ENCODE measurements around the gene PLXDC1.
"Not testable (repeated sequence)": the region's sequence is repeated elsewhere in the genome, so short reads cannot be mapped to it uniquely, and the experiment has no call there.

PLXDC1 gene

GRCh38 chr17:39122991-39123390, 28.4 kb downstream of the PLXDC1 start:
- DNase-seq: no peak

DNA sequence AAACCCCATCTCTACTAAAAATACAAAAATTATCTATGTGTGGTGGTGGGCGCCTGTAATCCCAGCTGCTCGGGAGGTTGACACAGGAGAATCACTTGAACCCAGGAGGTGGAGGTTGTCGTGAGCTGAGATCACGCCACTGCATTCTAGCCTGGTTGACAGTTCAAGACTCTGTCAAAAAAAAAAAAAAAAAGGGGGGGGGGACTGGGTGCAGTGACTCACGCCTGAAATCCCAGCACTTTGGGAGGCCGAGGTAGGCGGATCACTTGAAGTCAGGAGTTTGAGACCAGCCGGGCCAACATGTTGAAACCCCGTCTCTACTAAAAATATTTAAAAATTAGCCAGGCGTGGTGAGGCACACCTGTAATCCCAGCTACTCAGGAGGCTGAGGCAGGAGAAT, 29.5 kb downstream of the PLXDC1 start:
- DNase-seq: not testable (repeated sequence)

DNA sequence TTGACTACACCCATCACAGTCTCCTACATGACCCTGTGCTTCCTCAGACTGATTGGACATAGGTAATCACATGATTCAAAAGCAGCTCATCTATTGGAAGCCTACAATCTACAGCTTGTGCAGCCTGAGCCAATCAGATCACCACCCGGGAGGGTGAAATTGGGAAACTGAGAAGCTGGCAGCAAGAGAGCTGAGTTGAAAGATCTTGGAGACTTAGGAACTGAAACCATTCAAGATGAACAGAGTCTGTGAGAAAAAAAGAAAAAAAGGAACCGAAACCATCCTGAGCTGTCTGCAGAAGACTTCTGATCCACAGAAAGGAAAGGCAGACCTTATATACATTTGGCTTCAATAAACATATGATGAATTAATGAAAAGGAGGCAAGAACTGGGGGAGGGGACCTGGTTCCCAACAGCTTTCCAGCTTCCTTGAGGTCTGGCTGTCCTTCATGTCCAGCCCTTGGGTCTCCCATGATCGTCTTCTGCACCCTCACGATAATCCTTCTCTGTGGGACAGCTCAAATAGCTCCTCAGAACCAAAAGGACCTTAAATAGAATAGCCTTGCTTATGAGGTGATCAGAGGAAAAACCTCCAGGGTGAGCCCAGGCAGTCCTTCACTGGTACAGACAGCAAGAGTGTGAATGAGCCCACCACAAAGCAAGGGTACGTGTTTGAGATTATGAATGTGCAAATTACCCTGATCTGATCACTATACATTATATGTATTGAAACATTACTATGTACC, 32.6 kb downstream of the PLXDC1 start:
- DNase-seq: no peak

DNA sequence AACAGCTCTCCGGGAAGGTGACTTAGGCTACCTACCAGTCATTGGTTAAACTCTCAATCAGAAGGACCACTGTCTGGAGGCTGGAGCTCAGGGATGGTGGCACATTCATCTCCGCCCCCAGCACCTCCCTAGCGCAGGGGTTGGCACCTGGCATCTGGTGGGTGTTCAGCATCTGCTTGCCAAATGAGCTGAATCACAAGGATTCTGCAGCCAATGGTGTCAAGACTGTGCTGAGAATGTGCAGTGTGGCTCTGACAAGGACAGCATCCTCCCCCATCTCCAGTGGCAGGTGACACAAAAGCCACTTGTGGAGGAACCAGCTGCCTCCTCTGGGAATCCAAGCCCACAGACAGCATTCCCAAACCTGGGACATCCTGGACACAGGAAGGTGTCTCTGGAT, 35.2 kb downstream of the PLXDC1 start:
- DNase-seq: no peak

DNA sequence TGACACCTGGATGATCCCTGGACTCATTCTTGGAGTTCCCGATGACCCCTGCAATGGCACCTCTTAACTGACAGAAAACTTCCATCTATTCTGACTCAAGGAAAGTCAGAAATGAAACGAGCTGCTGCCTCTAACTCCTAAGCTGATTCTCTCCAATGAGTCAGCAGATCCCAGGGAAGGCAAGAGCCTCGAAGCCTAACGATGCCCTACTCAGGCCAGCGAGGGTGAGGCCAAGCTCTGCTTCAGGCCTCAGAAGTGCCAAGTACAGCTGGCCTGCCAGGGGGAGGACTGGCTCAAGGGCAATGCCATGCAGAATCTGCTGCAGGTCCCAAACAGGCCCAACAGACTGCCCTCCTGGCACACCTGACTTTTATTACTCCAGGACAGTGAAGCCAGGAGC, 36.3 kb downstream of the PLXDC1 start:
- no peak for DNase-seq

DNA sequence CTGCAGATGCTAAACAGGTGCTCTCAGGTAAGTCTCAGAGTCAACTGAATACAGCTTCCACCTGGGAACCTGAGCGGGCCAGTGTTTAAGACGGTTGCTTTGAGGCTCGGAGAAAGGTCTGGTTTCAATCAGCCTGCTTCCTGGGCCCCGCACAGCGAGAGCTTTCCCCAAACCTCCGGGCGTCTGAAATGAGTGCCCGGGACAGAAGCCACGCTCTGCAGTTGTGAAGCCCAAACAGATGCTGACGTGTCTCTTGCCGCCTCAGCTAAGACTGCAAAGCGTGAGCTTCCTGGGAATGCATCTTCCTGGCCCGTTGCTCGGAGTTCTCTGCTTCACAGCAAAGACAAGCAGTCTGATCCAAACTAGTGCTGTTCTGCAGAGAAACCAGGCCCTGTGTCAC, 36.7 kb downstream of the PLXDC1 start:
- no peak for DNase-seq

- no peak for DNase-seq
These were observed 37.6 kb downstream of the PLXDC1 start for GRCh38 chr17:39113871-39114270.

- DNase-seq: no peak
These were observed 40.9 kb downstream of the PLXDC1 start for GRCh38 chr17:39110435-39111136.

DNA sequence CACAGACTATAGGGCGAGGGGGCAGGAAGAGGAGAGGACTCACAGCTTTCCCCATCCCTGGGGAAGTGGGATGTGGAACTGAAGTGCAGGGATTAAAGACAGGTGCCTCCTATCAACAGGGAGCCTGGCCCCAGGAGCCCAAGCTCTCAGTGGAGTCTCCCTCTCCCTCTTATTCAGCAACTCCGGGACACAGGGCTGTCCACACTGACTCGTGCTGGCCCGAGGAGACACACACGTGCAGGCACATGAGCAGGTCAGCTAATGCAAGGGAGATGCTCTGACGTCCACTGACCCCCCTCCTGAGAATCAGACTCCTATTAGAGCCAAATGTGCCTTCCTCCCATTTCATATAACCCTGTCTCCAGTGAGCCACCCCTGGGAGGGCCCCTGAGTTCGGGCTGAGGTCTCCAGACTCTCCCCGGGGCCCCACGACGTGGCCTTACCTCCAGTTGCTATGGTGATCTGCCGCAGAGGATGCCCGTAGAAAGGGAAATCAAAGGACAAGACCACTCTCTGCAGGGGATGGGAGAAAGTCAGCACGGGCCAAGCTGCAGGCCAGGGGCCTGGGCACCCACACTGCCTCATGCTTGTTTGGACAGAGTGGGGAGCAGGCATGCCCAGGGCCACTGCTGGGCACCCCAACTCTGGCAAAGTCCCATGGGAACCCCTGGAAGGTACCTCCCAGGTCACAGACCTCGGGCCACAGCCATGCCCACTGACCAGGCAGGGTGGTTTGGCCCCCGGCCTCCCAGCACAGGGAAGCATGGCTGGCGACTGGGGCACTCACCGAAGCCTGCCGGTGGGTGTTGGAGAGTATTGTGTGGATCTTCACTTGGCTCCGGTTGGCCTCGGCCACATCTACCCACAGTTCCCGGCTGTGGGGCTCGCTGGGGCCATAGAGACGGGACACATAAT, 42.7 kb downstream of the PLXDC1 start:
- no peak for DNase-seq

GRCh38 chr17:39107973-39108372, 43.5 kb downstream of the PLXDC1 start:
- DNase-seq: no peak

DNA sequence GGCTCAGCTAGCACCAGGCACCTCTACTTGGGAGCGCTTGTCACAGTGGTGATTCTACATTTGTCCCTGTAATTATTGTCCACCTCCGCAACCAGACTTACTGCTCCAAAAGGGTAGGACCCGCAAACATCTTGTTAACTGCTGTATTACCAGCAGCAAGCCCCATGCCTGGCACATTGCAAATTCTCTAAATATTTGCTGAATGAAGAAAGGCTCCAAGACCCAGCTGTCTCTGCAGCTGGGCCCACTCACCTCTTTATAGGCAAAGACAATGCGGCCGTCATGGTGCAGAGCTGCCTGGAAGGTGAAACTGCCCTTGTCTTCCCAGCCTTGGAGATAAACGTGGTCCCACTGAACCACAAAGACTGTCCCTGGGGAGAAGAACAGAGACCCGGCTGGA, 44.3 kb downstream of the PLXDC1 start:
- no peak for DNase-seq

- DNase-seq: no peak
These were observed 45.7 kb downstream of the PLXDC1 start for GRCh38 chr17:39105705-39106104.

DNA sequence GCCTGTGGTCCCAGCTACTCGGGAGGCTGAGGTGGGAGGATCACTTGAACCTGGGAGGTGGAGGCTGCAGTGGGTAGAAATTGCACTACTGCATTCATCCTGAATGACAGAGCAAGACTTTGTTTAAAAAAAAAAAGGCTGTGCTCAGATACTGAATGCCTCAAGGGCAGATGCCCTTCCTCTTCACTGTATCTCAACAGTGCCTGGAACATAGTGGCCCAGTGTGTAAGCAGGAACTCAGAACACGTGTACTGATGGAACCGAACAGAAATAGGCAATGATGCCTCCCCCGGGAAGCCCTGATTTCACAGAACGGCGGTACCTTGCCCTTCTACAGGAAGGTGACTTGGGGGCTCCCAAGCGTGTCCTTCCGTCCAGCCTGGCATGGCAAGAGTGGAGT, 46.8 kb downstream of the PLXDC1 start:
- no peak for DNase-seq

GRCh38 chr17:39104046-39104445, 47.4 kb downstream of the PLXDC1 start:
- DNase-seq: no peak

DNA sequence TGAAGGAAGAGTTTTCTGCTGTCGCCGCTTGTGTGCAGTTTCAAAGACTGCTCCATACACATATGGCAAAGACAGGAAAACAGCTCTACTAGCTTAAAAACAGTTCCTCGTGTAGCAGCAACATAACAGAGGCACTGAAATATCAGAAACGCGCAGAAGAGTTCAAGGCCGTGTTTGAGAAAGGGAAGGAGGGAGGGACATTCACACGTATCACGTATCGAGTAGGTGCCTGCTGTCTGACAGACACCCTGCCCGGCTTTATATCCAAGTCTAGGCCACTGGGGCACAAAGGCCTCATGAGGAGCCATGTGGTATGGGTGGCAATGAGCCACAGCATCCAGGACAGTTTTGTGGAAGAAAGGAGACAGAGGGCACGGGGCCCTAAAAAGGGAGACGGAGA, 50.3 kb downstream of the PLXDC1 start:
- no peak for DNase-seq

- DNase-seq: no peak
These were observed 50.9 kb downstream of the PLXDC1 start for GRCh38 chr17:39100530-39100929.

GRCh38 chr17:39099663-39100286, 51.7 kb downstream of the PLXDC1 start:
- DNase-seq: no peak

DNA sequence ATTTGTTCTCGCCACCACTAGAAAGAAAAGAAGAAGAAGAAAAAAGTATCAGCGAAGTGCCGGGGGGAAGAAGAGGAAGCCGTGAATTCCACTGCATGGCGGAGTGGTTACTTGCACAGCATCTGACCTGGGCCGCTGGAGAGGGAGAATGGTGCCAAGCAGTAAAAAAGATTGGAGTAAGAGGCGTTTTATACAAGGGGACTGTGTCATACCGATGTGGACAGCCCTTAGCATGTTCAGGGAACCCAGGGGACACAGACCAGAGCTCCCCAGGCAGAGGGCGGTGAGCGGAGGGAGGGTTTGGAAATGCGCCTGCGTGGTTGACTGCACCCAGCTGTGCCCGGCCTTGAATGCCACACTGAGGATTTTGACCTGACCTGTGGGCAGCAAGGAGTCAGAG, 52.8 kb downstream of the PLXDC1 start:
- no peak for DNase-seq

DNA sequence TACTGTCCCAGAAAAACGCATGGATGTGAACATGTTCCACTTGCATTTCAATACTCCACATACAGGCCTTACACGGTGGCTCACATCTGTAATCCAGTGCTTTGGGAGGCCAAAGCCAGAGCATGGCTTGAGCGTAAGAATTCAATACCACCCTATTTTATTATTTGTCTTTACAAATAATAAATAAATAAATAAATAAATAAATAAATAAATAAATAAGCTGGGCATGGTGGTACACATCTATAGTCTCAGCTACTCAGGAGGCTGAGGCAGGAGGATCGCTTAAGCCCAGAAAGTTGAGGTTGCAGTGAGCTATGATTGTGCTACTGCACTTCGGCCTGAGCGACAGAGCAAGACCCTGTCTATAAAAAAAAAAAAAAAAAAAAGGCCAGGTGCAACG, 53.9 kb downstream of the PLXDC1 start:
- no peak for DNase-seq

DNA sequence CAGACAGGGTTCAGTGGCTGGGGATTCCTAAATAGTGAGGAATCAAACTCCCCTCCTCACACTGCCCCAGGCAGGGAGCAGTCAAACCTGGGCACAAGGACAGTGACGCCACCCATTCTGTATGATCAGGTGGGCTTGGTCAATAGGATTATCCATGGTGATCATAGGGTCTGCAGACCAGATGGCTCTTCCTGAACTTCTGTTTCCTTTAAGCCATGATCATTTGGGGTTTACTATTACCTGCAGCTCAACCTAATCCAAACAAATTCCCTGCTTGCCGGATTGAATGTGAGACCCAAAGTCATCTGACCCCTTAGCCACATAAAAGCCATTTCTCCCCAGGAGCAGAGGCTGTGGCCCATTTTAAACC, 54.3 kb downstream of the PLXDC1 start:
- no peak for DNase-seq

- peak; percentile 3 for DNase-seq
These were observed 54.8 kb downstream of the PLXDC1 start for GRCh38 chr17:39096508-39097149.

- no peak for DNase-seq
These were observed 56.1 kb downstream of the PLXDC1 start for GRCh38 chr17:39095309-39095686.

Measured in stimulated activated CD4-positive, alpha-beta T cell treated with anti-CD3 and anti-CD28 coated beads, Interleukin-4, amount 100 ng/mL, for 1 hour (primary cell).